22Rv1 (cell line): ENCODE results near the gene ADGRE2.
"Not testable (repeated sequence)": the region's sequence is repeated elsewhere in the genome, so short reads cannot be mapped to it uniquely, and the experiment has no call there.

ENCODE experiments used
- H3K27ac ChIP-seq: fragments of 450-650 bp; 2 replicates; pipeline ENCODE4 v1.5.1; 2017
- ZFX ChIP-seq: fragments of 450-650 bp; IDR thresholded peaks from 2 replicates; pipeline ENCODE4 v1.6.1; 2017; ENCODE audit warnings: antibody characterized with exemption, borderline replicate concordance
- TF ChIP-seq, protein P1 (sequence below): fragments of 450-650 bp; IDR thresholded peaks from 2 replicates; pipeline ENCODE4 v1.5.1; 2017; ENCODE audit warnings: mild to moderate bottlenecking

ADGRE2 gene

DNA sequence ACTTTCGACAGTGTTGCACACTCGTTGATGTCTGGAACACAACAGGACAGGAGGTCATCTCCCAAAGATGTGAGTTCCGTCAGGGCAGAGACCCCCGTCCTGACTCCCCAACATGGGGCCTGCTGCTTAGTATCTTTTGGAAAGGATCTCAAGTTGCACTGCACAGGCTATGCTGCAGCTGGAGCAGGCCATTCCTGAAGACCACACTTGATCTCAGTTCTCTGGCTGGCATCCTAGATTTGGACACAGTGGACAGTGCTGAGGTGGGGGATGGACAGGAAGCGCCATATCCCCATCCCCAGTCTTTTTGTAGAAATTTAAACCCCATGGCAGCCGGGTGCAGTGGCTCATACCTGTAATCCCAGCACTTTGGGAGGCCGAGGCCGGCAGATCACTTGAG is 5.9 kb downstream of the ADGRE2 start:
- TF ChIP-seq, protein P1, sequence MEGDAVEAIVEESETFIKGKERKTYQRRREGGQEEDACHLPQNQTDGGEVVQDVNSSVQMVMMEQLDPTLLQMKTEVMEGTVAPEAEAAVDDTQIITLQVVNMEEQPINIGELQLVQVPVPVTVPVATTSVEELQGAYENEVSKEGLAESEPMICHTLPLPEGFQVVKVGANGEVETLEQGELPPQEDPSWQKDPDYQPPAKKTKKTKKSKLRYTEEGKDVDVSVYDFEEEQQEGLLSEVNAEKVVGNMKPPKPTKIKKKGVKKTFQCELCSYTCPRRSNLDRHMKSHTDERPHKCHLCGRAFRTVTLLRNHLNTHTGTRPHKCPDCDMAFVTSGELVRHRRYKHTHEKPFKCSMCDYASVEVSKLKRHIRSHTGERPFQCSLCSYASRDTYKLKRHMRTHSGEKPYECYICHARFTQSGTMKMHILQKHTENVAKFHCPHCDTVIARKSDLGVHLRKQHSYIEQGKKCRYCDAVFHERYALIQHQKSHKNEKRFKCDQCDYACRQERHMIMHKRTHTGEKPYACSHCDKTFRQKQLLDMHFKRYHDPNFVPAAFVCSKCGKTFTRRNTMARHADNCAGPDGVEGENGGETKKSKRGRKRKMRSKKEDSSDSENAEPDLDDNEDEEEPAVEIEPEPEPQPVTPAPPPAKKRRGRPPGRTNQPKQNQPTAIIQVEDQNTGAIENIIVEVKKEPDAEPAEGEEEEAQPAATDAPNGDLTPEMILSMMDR: no peak
- no peak for TF ChIP-seq ZFX
- H3K27ac ChIP-seq: no peak overlapping the region

DNA sequence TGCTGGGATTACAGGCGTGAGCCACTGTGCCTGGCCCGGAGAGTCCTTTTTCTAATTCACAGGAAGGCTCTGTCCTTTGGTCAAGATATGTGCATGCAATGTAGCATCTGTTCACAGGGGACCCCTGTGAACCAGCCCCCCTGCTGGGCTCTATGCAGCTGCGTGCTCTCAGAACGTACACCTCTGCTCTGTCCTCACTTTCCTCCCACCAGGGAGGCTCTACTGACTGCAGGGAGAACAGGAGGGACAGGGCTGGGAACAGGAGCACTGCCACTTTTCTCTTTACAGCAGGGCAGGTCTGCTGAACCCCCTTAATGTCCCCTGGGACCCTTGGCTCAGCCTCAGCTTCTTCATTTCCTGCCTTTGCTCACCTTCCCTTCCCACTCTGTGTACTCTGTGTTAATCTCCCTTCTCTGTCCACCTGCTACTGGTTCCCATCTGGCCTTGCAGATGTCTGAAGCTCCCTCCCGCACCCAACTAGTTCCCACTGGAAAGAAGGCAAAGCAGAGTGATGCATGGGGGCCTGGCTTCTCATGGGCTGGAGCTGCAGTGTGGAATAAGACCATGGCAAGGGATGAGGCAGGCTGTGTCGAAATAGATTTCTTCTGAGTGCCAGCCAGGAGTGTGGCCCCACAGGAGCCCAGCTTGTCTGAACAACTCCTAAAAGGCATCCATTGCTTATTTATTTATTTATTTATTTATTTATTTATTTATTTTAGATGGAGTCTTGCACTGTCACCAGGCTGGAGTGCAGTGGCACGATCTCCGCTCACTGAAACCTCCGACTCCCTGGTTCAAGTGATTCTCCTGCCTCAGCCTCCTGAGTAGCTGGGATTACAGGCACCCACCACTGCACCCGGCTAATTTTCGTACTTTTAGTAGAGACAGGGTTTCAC is 7.2 kb downstream of the ADGRE2 start:
- no peak for TF ChIP-seq ZFX
- TF ChIP-seq, protein P1: no peak
- H3K27ac ChIP-seq: no peak overlapping the region

DNA sequence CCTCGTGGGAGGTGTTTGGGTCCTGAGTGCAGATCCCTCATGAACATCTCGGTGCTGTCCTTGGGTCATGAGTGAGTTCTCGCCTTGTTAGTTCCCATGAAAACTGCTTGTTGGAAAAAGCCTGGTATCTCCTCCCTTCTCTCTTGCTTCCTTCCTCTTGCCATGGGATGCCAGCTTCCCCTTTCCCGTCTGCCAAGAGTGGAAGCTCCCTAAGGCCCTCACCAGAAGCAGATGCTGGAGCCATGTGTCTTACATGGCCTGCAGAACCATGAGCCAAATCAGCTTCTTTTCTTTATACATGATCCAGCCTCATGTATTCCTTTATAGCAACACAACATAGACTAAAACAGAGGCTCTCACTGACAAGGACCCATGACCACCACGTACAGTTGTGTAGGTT is 8.2 kb downstream of the ADGRE2 start:
- TF ChIP-seq, protein P1: no peak
- TF ChIP-seq ZFX: no peak
- no peak overlapping the region for H3K27ac ChIP-seq

DNA sequence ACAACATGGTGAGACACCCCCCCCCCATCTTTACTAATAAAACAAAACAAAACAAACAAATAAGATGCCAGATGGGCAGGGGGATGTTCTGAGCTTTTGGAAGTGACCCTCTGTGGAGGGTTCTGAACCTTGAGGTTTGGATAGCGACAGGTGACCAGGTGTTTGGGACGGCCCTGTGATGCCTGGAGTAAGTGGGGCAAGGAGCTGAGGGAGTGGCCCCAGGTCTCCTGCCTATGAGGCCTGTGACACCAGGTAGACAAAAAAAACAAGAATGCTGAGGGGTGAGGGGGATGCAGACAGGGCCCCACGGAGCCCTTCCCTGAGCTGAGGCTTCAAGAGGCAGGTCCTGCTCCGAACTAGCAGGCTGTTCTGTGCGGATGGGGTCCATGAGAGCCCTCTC is 9.2 kb downstream of the ADGRE2 start:
- H3K27ac ChIP-seq: no peak overlapping the region
- TF ChIP-seq, protein P1: no peak
- no peak for TF ChIP-seq ZFX

DNA sequence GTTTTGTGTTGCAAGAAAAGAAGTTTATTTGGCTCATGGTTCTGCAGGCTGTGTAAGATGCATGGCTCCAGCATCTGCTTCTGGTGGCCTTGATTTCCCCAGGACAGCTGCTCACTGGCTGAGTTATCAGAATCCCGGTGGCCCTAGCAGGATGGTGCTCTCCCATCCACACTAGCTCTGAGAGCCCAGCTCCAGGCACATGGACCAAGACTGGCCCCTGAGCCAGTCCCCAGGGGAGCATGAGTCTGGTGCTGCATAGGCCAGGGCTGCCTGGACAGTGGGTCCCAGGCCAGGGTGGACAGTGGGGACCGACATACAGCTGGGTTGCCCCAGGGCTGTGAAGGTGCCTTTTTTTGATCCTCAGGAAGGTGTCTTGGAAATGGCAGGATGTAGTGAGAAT is 10.4 kb downstream of the ADGRE2 start:
- TF ChIP-seq, protein P1: no peak
- no peak for TF ChIP-seq ZFX
- no peak overlapping the region for H3K27ac ChIP-seq

DNA sequence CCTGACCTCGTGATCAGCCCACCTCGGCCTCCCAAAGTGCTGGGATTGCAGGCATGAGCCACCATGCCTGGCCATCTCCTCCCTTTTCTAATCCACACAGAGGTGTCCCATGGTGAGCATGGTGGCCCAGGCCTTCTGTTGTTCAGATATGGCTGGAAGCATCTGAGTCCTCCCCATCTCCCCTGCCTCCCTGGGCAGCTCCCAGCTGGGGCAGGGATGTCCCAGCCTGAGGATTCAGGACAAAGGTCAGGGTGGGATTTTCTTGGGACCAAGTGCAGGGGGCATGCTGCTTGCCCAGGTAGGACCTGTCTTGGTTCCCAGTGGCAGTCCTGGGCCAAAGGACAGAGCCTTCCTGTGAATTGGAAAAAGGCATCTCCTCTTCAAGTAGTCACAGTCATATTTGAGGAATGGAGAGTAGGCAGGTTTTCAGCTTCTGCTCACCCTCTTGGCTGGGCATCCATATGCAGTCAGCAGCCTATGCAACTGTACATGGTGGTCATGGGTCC is 10.8 kb downstream of the ADGRE2 start:
- TF ChIP-seq ZFX: no peak
- TF ChIP-seq, protein P1: no peak
- no peak overlapping the region for H3K27ac ChIP-seq

DNA sequence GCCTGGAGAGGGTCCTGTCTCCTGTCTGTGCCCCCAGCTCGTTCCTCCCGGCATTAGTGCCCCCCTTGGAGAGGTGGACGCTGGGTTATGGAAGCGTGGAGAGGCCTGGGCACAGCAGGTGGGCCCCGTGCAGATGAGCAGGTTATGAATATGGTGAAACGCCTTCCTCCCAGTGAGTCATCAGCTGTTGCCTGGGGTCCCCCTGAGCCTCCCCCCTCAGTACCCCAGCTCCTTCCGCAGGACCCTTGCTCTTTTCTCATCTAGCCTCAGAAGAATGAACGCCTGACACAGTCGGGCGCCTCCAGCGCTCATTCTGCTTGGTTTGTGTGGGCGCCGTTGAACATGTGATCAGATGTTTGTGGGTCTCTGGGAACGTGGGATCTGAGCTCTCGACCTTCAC is 12.5 kb downstream of the ADGRE2 start:
- H3K27ac ChIP-seq: not testable (repeated sequence)

DNA sequence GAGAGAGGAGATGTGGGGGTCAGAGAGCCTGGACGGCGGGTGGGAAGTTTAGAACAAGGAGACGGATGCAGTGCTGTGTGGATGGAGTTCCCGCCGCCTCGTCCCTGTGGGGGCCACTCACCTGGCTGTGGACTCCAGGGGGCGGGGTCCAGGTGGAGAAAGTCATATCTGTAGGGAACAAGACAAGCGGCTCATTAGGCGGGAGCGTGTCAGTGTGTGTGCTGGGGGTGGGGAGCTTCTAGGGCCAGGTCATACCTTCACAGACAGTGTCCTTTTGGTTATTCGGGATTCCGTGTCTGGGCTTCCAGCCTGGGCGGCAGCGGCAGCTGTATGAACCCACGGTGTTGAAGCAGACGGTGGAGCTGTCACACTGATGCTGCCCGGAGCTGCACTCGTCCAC is 13.0 kb downstream of the ADGRE2 start:
- not testable (repeated sequence) for H3K27ac ChIP-seq
